ENCODE results near the gene HNRNPA1.
A peak's percentile ranks its signal among the peaks of the same experiment; 100 is the strongest.
"Not testable (repeated sequence)": the region's sequence is repeated elsewhere in the genome, so short reads cannot be mapped to it uniquely, and the experiment has no call there.

The HNRNPA1 gene

GRCh38 chr12:54299515-54300224, 19.1 kb downstream of the HNRNPA1 start:
- DNase-seq (ENCODE audit: low spot score) = peak; percentile 55

- no peak for DNase-seq (ENCODE audit: low spot score)
Observed at GRCh38 chr12:54300225-54300731, 19.8 kb downstream of the HNRNPA1 start.

- DNase-seq (ENCODE audit: low spot score) = peak; percentile 84
Observed at GRCh38 chr12:54300732-54301427, 20.4 kb downstream of the HNRNPA1 start, which contains the start of gene NFE2. NFE2 (minus strand) TSS chr12:54301015; CDS start chr12:54295248, 5,767 bp downstream.

- no peak for DNase-seq (ENCODE audit: low spot score)
Observed at GRCh38 chr12:54301428-54302048, 21.0 kb downstream of the HNRNPA1 start.

GRCh38 chr12:54303640-54304039, 23.1 kb downstream of the HNRNPA1 start:
- peak; percentile 56 for DNase-seq (ENCODE audit: low spot score)

GRCh38 chr12:54304187-54304810, 23.8 kb downstream of the HNRNPA1 start:
- DNase-seq (ENCODE audit: low spot score) = peak; percentile 97

GRCh38 chr12:54306925-54307741, 26.6 kb downstream of the HNRNPA1 start:
- DNase-seq (ENCODE audit: low spot score) = peak; percentile 100

GRCh38 chr12:54311051-54311450, 30.5 kb downstream of the HNRNPA1 start:
- DNase-seq (ENCODE audit: low spot score) = peak; percentile 3

GRCh38 chr12:54312309-54312708, 31.8 kb downstream of the HNRNPA1 start:
- not testable (repeated sequence) for DNase-seq (ENCODE audit: low spot score)

GRCh38 chr12:54321363-54321762, 40.8 kb downstream of the HNRNPA1 start:
- DNase-seq (ENCODE audit: low spot score) = no peak

- peak; percentile 100 for DNase-seq (ENCODE audit: low spot score)
Observed at GRCh38 chr12:54324617-54325441, 44.3 kb downstream of the HNRNPA1 start, which contains the start of gene COPZ1. COPZ1 (plus strand) TSS chr12:54325131; CDS start chr12:54325164, 33 bp downstream.

GRCh38 chr12:54325442-54326109, 45.0 kb downstream of the HNRNPA1 start:
- DNase-seq (ENCODE audit: low spot score) = not testable (repeated sequence)

GRCh38 chr12:54328595-54329337, 48.2 kb downstream of the HNRNPA1 start:
- DNase-seq (ENCODE audit: low spot score) = no peak

GRCh38 chr12:54329759-54330158, 49.2 kb downstream of the HNRNPA1 start:
- DNase-seq (ENCODE audit: low spot score) = no peak

- DNase-seq (ENCODE audit: low spot score) = no peak
Observed at GRCh38 chr12:54330442-54330841, 49.9 kb downstream of the HNRNPA1 start.

GRCh38 chr12:54331461-54331860, 50.9 kb downstream of the HNRNPA1 start:
- no peak for DNase-seq (ENCODE audit: low spot score)

GRCh38 chr12:54333420-54334034, 53.0 kb downstream of the HNRNPA1 start:
- DNase-seq (ENCODE audit: low spot score) = no peak

Measured in hematopoietic multipotent progenitor cell treated with erythropoietin and hydrocortisone succinate and interleukin-3 and kit ligand, for 15 days (in vitro differentiated cells).